SK-N-SH (cell line): ENCODE data around the gene BICD2. TPM values are rescaled to one million over a fixed set of nuclear protein-coding genes. Genes with fewer than 3 reads are reported as not detected.

Source experiments
- CTCF ChIA-PET: fragments of 300-600, 350-600 bp; formaldehyde crosslinking; extraction: SDS; loops from one replicate; lab custom pipeline; 2021; lab: Yijun Ruan, JAX
- POLR2A ChIA-PET: fragments of 350-600 bp; sonication (Branson Sonifier 250); formaldehyde crosslinking; extraction: SDS; loops from one replicate; lab custom pipeline; 2020; ENCODE audit warnings: antibody characterized with exemption, inconsistent platforms; lab: Yijun Ruan, JAX
- DNase-seq: peaks from one replicate; pipeline ENCODE4 v3.0.0; 2012
- H2AFZ ChIP-seq: fragments of 200-600 bp; sonication (generic); 2 replicates; pipeline ENCODE4 v1.8.1; 2016; ENCODE audit warnings: antibody characterized with exemption, mild to moderate bottlenecking, low read depth
- H3F3A ChIP-seq: fragments of 200-600 bp; sonication (generic); replicated peaks from 2 replicates; pipeline ENCODE3; 2016; ENCODE audit warnings: antibody characterized with exemption, mild to moderate bottlenecking; ENCODE audit not compliant: insufficient read depth
- H3K27ac ChIP-seq, 2 experiments: fragments of 200-500 bp in 1 of 2; fragments of 200-600 bp in 1 of 2; sonication (Bioruptor generic) in 1 of 2; sonication (generic), shearing (Covaris generic) in 1 of 2; 2 replicates each; pipeline versions ENCODE4 v1.5.1 to v1.6.1; 2014 to 2016; ENCODE audit warnings: low read depth in 2 of 2, inconsistent platforms in 1 of 2, low read length in 1 of 2, mild to moderate bottlenecking in 1 of 2, mixed read lengths in 1 of 2
- H3K27me3 ChIP-seq: fragments of 200-600 bp; sonication (generic), shearing (Covaris generic); 2 replicates; pipeline ENCODE4 v1.6.1; 2016; ENCODE audit warnings: mixed run types; ENCODE audit not compliant: insufficient read depth
- H3K36me3 ChIP-seq, 2 experiments: fragments of 200-500 bp in 1 of 2; fragments of 200-600 bp in 1 of 2; sonication (Bioruptor generic) in 1 of 2; sonication (generic) in 1 of 2; replicated peaks in 1 of 2; 2 replicates each; pipeline versions ENCODE3 to v1.5.1; 2014 to 2016; ENCODE audit warnings: low read length in 1 of 2, mild to moderate bottlenecking in 1 of 2; ENCODE audit not compliant: insufficient read depth in 2 of 2, control insufficient read depth in 1 of 2
- H3K4me1 ChIP-seq, 2 experiments: fragments of 200-500 bp in 1 of 2; fragments of 200-600 bp in 1 of 2; sonication (Bioruptor generic) in 1 of 2; sonication (generic), shearing (Covaris generic) in 1 of 2; 2 replicates each; pipeline versions ENCODE4 v1.5.1 to v1.6.1; 2014 to 2016; ENCODE audit warnings: low read depth in 1 of 2, low read length in 1 of 2, mixed run types in 1 of 2; ENCODE audit not compliant: insufficient read depth in 2 of 2, control insufficient read depth in 1 of 2
- H3K4me2 ChIP-seq: fragments of 200-600 bp; sonication (generic), shearing (Covaris generic); 2 replicates; pipeline ENCODE4 v1.6.1; 2017; ENCODE audit warnings: mixed run types
- H3K4me3 ChIP-seq, 2 experiments: fragments of 200-500 bp in 1 of 2; fragments of 200-600 bp in 1 of 2; sonication (Bioruptor generic) in 1 of 2; sonication (generic), shearing (Covaris generic) in 1 of 2; 2 replicates each; pipeline versions ENCODE4 v1.5.1 to v1.8.1; 2014 to 2016; ENCODE audit warnings: low read depth in 2 of 2, inconsistent platforms in 1 of 2, low read length in 1 of 2, mild to moderate bottlenecking in 1 of 2, mixed read lengths in 1 of 2, moderate library complexity in 1 of 2
- H3K79me2 ChIP-seq: fragments of 200-600 bp; sonication (generic); 2 replicates; pipeline ENCODE4 v1.8.1; 2017; ENCODE audit warnings: mild to moderate bottlenecking; ENCODE audit not compliant: insufficient read depth
- H3K9ac ChIP-seq: fragments of 200-600 bp; sonication (generic); 2 replicates; pipeline ENCODE4 v1.6.1; 2017; ENCODE audit warnings: mixed run types
- H3K9me2 ChIP-seq: fragments of 200-600 bp; sonication (generic); 2 replicates; pipeline ENCODE4 v1.6.1; 2017; ENCODE audit warnings: mixed run types
- H3K9me3 ChIP-seq: fragments of 200-600 bp; sonication (generic); 2 replicates; pipeline ENCODE4 v1.6.1; 2017; ENCODE audit warnings: mixed run types, mild to moderate bottlenecking, moderate library complexity
- H4K20me1 ChIP-seq: fragments of 200-600 bp; sonication (generic); 2 replicates; pipeline ENCODE4 v1.6.1; 2017; ENCODE audit warnings: mild to moderate bottlenecking, mixed run types; ENCODE audit not compliant: insufficient read depth
- CTCF ChIP-seq: fragments of 200-600 bp; sonication (generic); IDR thresholded peaks from 2 replicates; pipeline ENCODE4 v1.6.1; 2017; ENCODE audit warnings: antibody characterized with exemption, mild to moderate bottlenecking, moderate library complexity
- EP300 ChIP-seq, 2 experiments: IDR thresholded peaks; 2 replicates each; pipeline versions ENCODE4 v1.4.0 to v1.6.1; 2012; ENCODE audit warnings: borderline replicate concordance in 1 of 2, low read depth in 1 of 2, low read length in 1 of 2
- FOSL2 ChIP-seq: IDR thresholded peaks from 2 replicates; pipeline ENCODE4 v1.4.0; 2012; ENCODE audit warnings: low read depth, mild to moderate bottlenecking, moderate library complexity, borderline replicate concordance
- FOXJ3 ChIP-seq: sonication (generic); formaldehyde crosslinking; IDR thresholded peaks from 2 replicates; pipeline ENCODE4 v1.5.1; 2020; ENCODE audit warnings: mild to moderate bottlenecking, missing genetic modification reagents
- GABPA ChIP-seq: IDR thresholded peaks from 2 replicates; pipeline ENCODE4 v1.4.0; 2012; ENCODE audit warnings: low read depth, mild to moderate bottlenecking
- MEF2A ChIP-seq: IDR thresholded peaks from 2 replicates; pipeline ENCODE4 v1.4.0; 2012; ENCODE audit warnings: low read depth, borderline replicate concordance
- NFIC ChIP-seq: IDR thresholded peaks from 2 replicates; pipeline ENCODE4 v1.4.0; 2012; ENCODE audit warnings: borderline replicate concordance
- NRF1 ChIP-seq: IDR thresholded peaks from 2 replicates; pipeline ENCODE4 v1.6.1; 2012; ENCODE audit warnings: low read depth, mild to moderate bottlenecking, low read length
- POLR2AphosphoS5 ChIP-seq: IDR thresholded peaks from 2 replicates; pipeline ENCODE4 v1.6.1; 2012; ENCODE audit warnings: low read depth, low read length
- RCOR1 ChIP-seq: fragments of 150-350 bp; IDR thresholded peaks from 2 replicates; pipeline ENCODE4 v1.6.1; 2017; ENCODE audit warnings: antibody characterized with exemption, low read length
- RFX5 ChIP-seq: IDR thresholded peaks from 2 replicates; pipeline ENCODE4 v1.6.1; 2012; ENCODE audit warnings: mild to moderate bottlenecking, improper control_type of control experiment, low read length
- TAF1 ChIP-seq: IDR thresholded peaks from 2 replicates; pipeline ENCODE4 v1.6.1; 2012; ENCODE audit warnings: low read depth, mild to moderate bottlenecking, low read length, moderate library complexity, borderline replicate concordance
- TEAD4 ChIP-seq: IDR thresholded peaks from 2 replicates; pipeline ENCODE4 v1.4.0; 2012; ENCODE audit warnings: mild to moderate bottlenecking, borderline replicate concordance; ENCODE audit not compliant: insufficient read depth
- USF1 ChIP-seq: IDR thresholded peaks from 2 replicates; pipeline ENCODE4 v1.4.0; 2012; ENCODE audit warnings: low read depth, borderline replicate concordance
- USF2 ChIP-seq: fragments of 150-350 bp; IDR thresholded peaks from 2 replicates; pipeline ENCODE4 v1.6.1; 2017; ENCODE audit warnings: antibody characterized with exemption, low read length, low read depth, borderline replicate concordance
- YY1 ChIP-seq: IDR thresholded peaks from 2 replicates; pipeline ENCODE4 v1.4.0; 2012; ENCODE audit warnings: low read depth, mild to moderate bottlenecking
- ZBTB33 ChIP-seq: IDR thresholded peaks from 2 replicates; pipeline ENCODE4 v1.4.0; 2012; ENCODE audit warnings: low read depth, borderline replicate concordance
- WGBS: methylation state at CpG from one replicate; pipeline ENCODE4 v1.1.6; 2017; ENCODE audit warnings: low lambda C conversion rate; 5-methylcytosine and 5-hydroxymethylcytosine counted together
- polyA plus RNA-seq, 3 experiments: library from polyadenylated mRNA; depleted of rRNA; stranded (reverse); fragments of >200 nt; gene quantifications; 2 replicates each; pipeline ENCODE4 v1.2.3, GENCODE V29; 2012

BICD2 gene
- polyA plus RNA-seq, 1 of the 3 experiments (the other 2 are of a cell fraction), result 19.6 TPM

- ChIA-PET CTCF (interaction anchor here (1.0 to 9.1 kb wide), 16 partner anchors 8 to 91 kb away, joined by 3 to 177 read pairs (median 7); partner anchors contain the start of genes BICD2 and IPPK), POLR2A (interaction anchor here (1.8 kb wide), 1 partner anchor 46 kb away, joined by 4 read pairs; no protein-coding TSS in a partner anchor)
- H3K36me3 ChIP-seq, result peaks cover 19 to 93% of the 10 kb centered on the region in 2 experiments
- H3K4me3 ChIP-seq, result no peak overlapping the region
- DNase-seq, result no peak
- no peaks in the 10 kb centered on the region for H3K27me3 ChIP-seq
- H4K20me1 ChIP-seq, result no peaks in the 10 kb centered on the region
- no peak overlapping the region for H3K9ac ChIP-seq
- no peaks in the 10 kb centered on the region for H3K9me3 ChIP-seq
- no peak overlapping the region for H2AFZ ChIP-seq
- H3F3A ChIP-seq, result no peaks in the 10 kb centered on the region
- no peak overlapping the region for H3K27ac ChIP-seq
- H3K9me2 ChIP-seq, result no peaks in the 10 kb centered on the region
- 86% methylated on average over 7 of the region's 40 CpGs for WGBS
- H3K4me2 ChIP-seq, result no peak overlapping the region
- TF ChIP-seq YY1 (no peak), ZBTB33 (no peak), RFX5 (no peak)
- H3K79me2 ChIP-seq, result no peaks in the 10 kb centered on the region
- H3K4me1 ChIP-seq, result no peaks in the 10 kb centered on the region; a peak in 1 of 4 replicates
These were observed 46.3 kb downstream of the BICD2 start for GRCh38 chr9:92718086-92719001.

- WGBS, result 94% methylated on average over 18 of the region's 21 CpGs
- H3K4me3 ChIP-seq, result no peak overlapping the region
- no peak overlapping the region for H3K27ac ChIP-seq
- CTCF ChIA-PET, result interaction anchor here (0.6 to 9.1 kb wide), 33 partner anchors 8 to 237 kb away, joined by 3 to 177 read pairs (median 6); partner anchors contain the start of genes BICD2 and IPPK
- H3K79me2 ChIP-seq, result no peaks in the 10 kb centered on the region
- no peak overlapping the region for H2AFZ ChIP-seq
- no peaks in the 10 kb centered on the region for H4K20me1 ChIP-seq
- H3K36me3 ChIP-seq, result peaks cover 27 to 97% of the 10 kb centered on the region in 2 experiments
- H3K9ac ChIP-seq, result no peak overlapping the region
- no peak overlapping the region for H3K4me2 ChIP-seq
- no peak for DNase-seq
- no peaks in the 10 kb centered on the region; a peak in 1 of 4 replicates for H3K4me1 ChIP-seq
- H3K9me2 ChIP-seq, result no peaks in the 10 kb centered on the region
- POLR2A ChIA-PET, result interaction anchor here (1.8 kb wide), 1 partner anchor 47 kb away, joined by 4 read pairs; no protein-coding TSS in a partner anchor
- H3K27me3 ChIP-seq, result no peaks in the 10 kb centered on the region
- H3K9me3 ChIP-seq, result no peaks in the 10 kb centered on the region
- H3F3A ChIP-seq, result no peaks in the 10 kb centered on the region
- TF ChIP-seq MEF2A, result no peak
- TF ChIP-seq USF1, result no peak
- TF ChIP-seq EP300 (IDR thresholded peaks at IDR 0.05; ENCODE audit: borderline replicate concordance in 1 of 2, low read depth in 1 of 2, low read length in 1 of 2), result no peak
- no peak for TF ChIP-seq GABPA
- no peak for TF ChIP-seq USF2
- no peak for TF ChIP-seq POLR2AphosphoS5
- TF ChIP-seq NFIC, result no peak
- no peak for TF ChIP-seq TAF1
- no peak for TF ChIP-seq RCOR1
- TF ChIP-seq TEAD4, result no peak
- no peak for TF ChIP-seq CTCF
- no peak for TF ChIP-seq FOSL2
- TF ChIP-seq NRF1, result no peak
- TF ChIP-seq RFX5, result no peak
- no peak for TF ChIP-seq FOXJ3 (CRISPR knock-in tag)
These were observed 47.2 kb downstream of the BICD2 start for GRCh38 chr9:92717201-92718085.
